Keratinocyte (primary cell): ENCODE data around the gene EYS. TPM values are rescaled to one million over a fixed set of nuclear protein-coding genes. Genes with fewer than 3 reads are reported as not detected.

Experiments used
- DNase-seq: peaks from one replicate; pipeline ENCODE4 v3.0.0-alpha.2; 2011; ENCODE audit warnings: low read depth, missing footprints, low spot score
- FAIRE-seq: peaks from 2 replicates; lab custom pipeline; 2011; peaks lifted over from hg19 to GRCh38; lab: Jason Lieb, UNC
- H2AFZ ChIP-seq: 2 replicates; pipeline ENCODE4 v1.6.0; 2012; ENCODE audit warnings: low read length, control low read depth, inconsistent platforms; ENCODE audit not compliant: control insufficient read depth
- H3K27ac ChIP-seq: 2 replicates; pipeline ENCODE4 v1.5.1; 2011; ENCODE audit warnings: low read length; ENCODE audit not compliant: control insufficient read depth, insufficient read depth
- H3K27me3 ChIP-seq: 3 replicates; pipeline ENCODE4 v1.6.0; 2011; ENCODE audit warnings: low read length; ENCODE audit not compliant: control insufficient read depth, insufficient read depth; ENCODE audit errors: extremely low read depth
- H3K36me3 ChIP-seq, 2 experiments: 2 replicates in 1 of 2; 3 replicates in 1 of 2; pipeline ENCODE4 v1.5.1; 2011; ENCODE audit warnings: low read length in 2 of 2, mild to moderate bottlenecking in 1 of 2; ENCODE audit not compliant: control insufficient read depth in 2 of 2, insufficient read depth in 2 of 2; ENCODE audit errors: extremely low read depth in 1 of 2
- H3K4me1 ChIP-seq: 3 replicates; pipeline ENCODE4 v1.5.1; 2011; ENCODE audit warnings: low read length; ENCODE audit not compliant: control insufficient read depth, insufficient read depth; ENCODE audit errors: extremely low read depth
- H3K4me2 ChIP-seq: 3 replicates; pipeline ENCODE4 v1.6.0; 2011; ENCODE audit warnings: low read depth, low read length; ENCODE audit not compliant: control insufficient read depth, insufficient read depth; ENCODE audit errors: extremely low read depth
- H3K4me3 ChIP-seq, 3 experiments: fragments of 200-600 bp in 1 of 3; sonication (generic) in 1 of 3; 2 replicates in 2 of 3; 3 replicates in 1 of 3; pipeline ENCODE4 v1.5.1; 2011 to 2016; ENCODE audit warnings: low read length in 3 of 3, mild to moderate bottlenecking in 3 of 3, control low read depth in 2 of 3, inconsistent platforms in 1 of 3, low read depth in 1 of 3, mixed read lengths in 1 of 3, mixed run types in 1 of 3, moderate library complexity in 1 of 3; ENCODE audit not compliant: control insufficient read depth in 2 of 3, insufficient read depth in 2 of 3; ENCODE audit errors: extremely low read depth in 1 of 3
- H3K79me2 ChIP-seq: 2 replicates; pipeline ENCODE4 v1.6.0; 2012; ENCODE audit warnings: low read length; ENCODE audit not compliant: control insufficient read depth, insufficient read depth
- H3K9ac ChIP-seq: 3 replicates; pipeline ENCODE4 v1.6.0; 2011; ENCODE audit warnings: low read length; ENCODE audit not compliant: control insufficient read depth, insufficient read depth; ENCODE audit errors: extremely low read depth
- H3K9me1 ChIP-seq: 3 replicates; pipeline ENCODE4 v1.6.0; 2011; ENCODE audit warnings: low read length; ENCODE audit not compliant: control insufficient read depth, insufficient read depth; ENCODE audit errors: extremely low read depth
- H3K9me3 ChIP-seq: 2 replicates; pipeline ENCODE4 v1.5.1; 2012; ENCODE audit warnings: low read depth, low read length; ENCODE audit not compliant: control insufficient read depth
- H4K20me1 ChIP-seq: 3 replicates; pipeline ENCODE4 v1.6.0; 2011; ENCODE audit warnings: low read length; ENCODE audit not compliant: control insufficient read depth, insufficient read depth; ENCODE audit errors: extremely low read depth
- EZH2 ChIP-seq: IDR thresholded peaks from one replicate; pipeline ENCODE4 v1.6.1; 2012; ENCODE audit warnings: inconsistent platforms, mild to moderate bottlenecking, low read length, moderate library complexity
- dilution Hi-C: fragments of 300-500 bp; cut with MboI; formaldehyde crosslinking; loops from one replicate; pipeline ENCODE4 v1.7.0; 2020; ENCODE audit warnings: low sequenced_read_pairs; ENCODE audit not compliant: extremely low pct_ligation_motif_present
- polyA plus RNA-seq, 5 experiments: library from polyadenylated mRNA; depleted of rRNA in 3 of 5; stranded (reverse) in 3 of 5; stranded (forward) in 1 of 5; unstranded in 1 of 5; fragments of >200 nt; gene quantifications; 1 replicate in 1 of 5; 2 replicates in 3 of 5; 3 replicates in 1 of 5; pipeline versions ENCODE4 v1.2.1 to v1.2.3, GENCODE V29; 2011 to 2012; ENCODE audit warnings: missing spikeins in 2 of 5, low read depth in 1 of 5, low replicate concordance in 1 of 5
- TF ChIP-seq, protein P1 (sequence below), 3 experiments: IDR thresholded peaks in 1 of 3; conservative IDR thresholded peaks in 1 of 3; optimal IDR thresholded peaks in 1 of 3; 2 replicates in 2 of 3; 3 replicates in 1 of 3; pipeline versions ENCODE3 to v1.5.1; 2011; ENCODE audit warnings: low read length in 3 of 3, mild to moderate bottlenecking in 3 of 3, moderate library complexity in 2 of 3, control low read depth in 1 of 3, inconsistent platforms in 1 of 3; ENCODE audit not compliant: insufficient read depth in 2 of 3; ENCODE audit errors: extremely low read depth in 1 of 3

EYS gene
- polyA plus RNA-seq, 1 donor (not counting 4 experiments of a cell fraction or from before 2014, with no cell fraction given), result 0.34 TPM

DNA sequence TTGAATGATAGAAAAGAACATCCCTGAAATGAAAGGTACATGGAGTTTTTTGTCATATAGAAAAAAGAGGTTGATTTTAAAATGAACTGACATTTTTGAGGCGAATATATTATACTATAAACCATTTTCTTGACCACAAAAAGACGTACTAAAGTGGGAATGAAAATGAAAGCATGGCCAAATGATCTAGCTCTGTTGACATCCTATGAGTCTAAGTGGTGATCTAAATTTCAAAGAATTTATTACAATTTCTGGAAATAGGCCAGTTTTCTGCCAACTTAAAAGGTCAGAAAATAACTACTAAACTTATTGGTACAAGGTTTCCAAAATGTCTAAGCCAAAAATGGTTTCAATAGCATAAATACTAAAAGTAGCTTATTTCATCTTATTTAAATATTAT is 536.8 kb downstream of the EYS start:
- H3K79me2 ChIP-seq, result no peaks in the 10 kb centered on the region
- no peaks in the 10 kb centered on the region for H3K27me3 ChIP-seq
- H3K9ac ChIP-seq, result no peak overlapping the region
- H3K4me2 ChIP-seq, result no peak overlapping the region
- H3K4me3 ChIP-seq, result no peak overlapping the region
- no peaks in the 10 kb centered on the region for H3K9me1 ChIP-seq
- no peak for FAIRE-seq
- no peak for TF ChIP-seq EZH2
- TF ChIP-seq, protein P1, sequence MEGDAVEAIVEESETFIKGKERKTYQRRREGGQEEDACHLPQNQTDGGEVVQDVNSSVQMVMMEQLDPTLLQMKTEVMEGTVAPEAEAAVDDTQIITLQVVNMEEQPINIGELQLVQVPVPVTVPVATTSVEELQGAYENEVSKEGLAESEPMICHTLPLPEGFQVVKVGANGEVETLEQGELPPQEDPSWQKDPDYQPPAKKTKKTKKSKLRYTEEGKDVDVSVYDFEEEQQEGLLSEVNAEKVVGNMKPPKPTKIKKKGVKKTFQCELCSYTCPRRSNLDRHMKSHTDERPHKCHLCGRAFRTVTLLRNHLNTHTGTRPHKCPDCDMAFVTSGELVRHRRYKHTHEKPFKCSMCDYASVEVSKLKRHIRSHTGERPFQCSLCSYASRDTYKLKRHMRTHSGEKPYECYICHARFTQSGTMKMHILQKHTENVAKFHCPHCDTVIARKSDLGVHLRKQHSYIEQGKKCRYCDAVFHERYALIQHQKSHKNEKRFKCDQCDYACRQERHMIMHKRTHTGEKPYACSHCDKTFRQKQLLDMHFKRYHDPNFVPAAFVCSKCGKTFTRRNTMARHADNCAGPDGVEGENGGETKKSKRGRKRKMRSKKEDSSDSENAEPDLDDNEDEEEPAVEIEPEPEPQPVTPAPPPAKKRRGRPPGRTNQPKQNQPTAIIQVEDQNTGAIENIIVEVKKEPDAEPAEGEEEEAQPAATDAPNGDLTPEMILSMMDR (optimal IDR thresholded peaks at IDR 0.05 in 1 of 3, IDR thresholded peaks at IDR 0.05 in 1 of 3, conservative IDR thresholded peaks at IDR 0.05 in 1 of 3; ENCODE audit: extremely low read depth in 1 of 3, insufficient read depth in 2 of 3, low read length in 3 of 3), result no peak
- DNase-seq, result no peak
- H2AFZ ChIP-seq, result no peak overlapping the region
- H3K36me3 ChIP-seq, result no peaks in the 10 kb centered on the region
- H3K27ac ChIP-seq, result no peak overlapping the region
- dilution Hi-C loops, result no loop called here
- H4K20me1 ChIP-seq, result no peaks in the 10 kb centered on the region
- no peaks in the 10 kb centered on the region for H3K4me1 ChIP-seq
- H3K9me3 ChIP-seq, result no peaks in the 10 kb centered on the region

DNA sequence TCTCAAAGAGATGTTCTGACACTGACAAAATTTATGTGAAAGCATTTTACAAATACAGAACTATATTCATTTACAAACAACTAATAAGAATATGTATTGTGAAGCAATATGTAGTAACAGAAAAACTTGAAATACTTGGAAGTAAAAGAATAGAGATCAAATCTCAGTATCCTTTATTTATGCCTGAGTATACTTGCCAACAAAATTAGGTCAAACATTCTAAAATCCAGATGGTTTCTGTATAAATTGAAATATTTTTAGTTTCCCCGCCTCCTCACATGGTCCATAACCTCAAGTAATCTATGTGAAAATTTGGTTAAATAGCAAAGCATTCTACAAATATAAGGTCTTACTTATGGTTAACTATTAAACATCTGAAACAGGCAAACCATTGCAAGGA is 545.4 kb downstream of the EYS start:
- Histone ChIP-seq H2AFZ (no peak overlapping the region), H3K9me1 (no peaks in the 10 kb centered on the region), H3K9ac (no peak overlapping the region), H3K4me1 (no peaks in the 10 kb centered on the region), H3K36me3 (no peaks in the 10 kb centered on the region), H4K20me1 (no peaks in the 10 kb centered on the region), H3K4me2 (no peak overlapping the region), H3K79me2 (no peaks in the 10 kb centered on the region), H3K27me3 (no peaks in the 10 kb centered on the region), H3K9me3 (no peaks in the 10 kb centered on the region), H3K27ac (no peak overlapping the region), H3K4me3 (no peak overlapping the region)
- DNase-seq, result no peak
- TF ChIP-seq, protein P1 (optimal IDR thresholded peaks at IDR 0.05 in 1 of 3, IDR thresholded peaks at IDR 0.05 in 1 of 3, conservative IDR thresholded peaks at IDR 0.05 in 1 of 3; ENCODE audit: extremely low read depth in 1 of 3, insufficient read depth in 2 of 3, low read length in 3 of 3), result no peak
- TF ChIP-seq EZH2, result no peak
- FAIRE-seq, result no peak
- dilution Hi-C loops, result no loop called here
